Measurements from ENCODE around the gene BBS7.

BBS7 gene

DNA sequence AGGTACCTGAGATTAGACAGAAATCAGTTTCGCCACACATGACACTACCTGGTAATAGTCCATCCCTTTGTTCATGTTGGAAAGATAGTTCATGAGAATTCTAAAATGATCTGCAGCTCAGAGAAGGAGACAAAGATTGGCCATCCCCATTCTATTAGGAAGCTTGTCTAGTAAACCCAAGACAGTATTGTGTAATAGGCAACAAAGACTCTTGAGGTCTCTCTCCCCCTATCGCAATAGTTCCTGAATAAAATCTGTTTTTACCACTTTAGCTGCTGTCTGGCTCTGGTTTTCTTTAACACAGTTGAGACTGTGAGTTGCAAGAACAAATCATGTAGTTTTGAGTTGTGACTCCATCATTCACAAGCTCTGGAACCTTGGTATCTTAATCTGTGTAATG, 14.8 kb upstream of the BBS7 start:
- H3K27me3 ChIP-seq (ENCODE audit: insufficient read depth, low read length, poor library complexity, severe bottlenecking): peaks cover 3% of the 10 kb centered on the region

DNA sequence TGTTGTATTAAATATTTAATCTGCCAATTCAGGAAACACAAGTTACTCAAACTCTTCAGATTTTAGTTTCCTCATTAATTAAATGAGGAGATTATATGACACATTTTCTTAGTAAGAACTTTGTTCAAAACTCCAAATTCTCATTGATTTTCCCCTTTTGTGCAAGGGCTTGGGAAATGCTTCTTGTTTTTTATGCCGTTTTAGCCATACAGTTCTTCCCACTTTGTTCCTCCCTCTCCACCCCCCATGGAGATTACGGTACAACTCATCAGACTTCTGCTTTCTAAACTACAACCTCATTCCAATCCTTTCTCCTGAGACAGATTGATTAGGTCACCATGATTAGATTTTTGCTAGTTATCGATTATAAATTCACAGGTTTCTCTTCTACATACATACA, 10.9 kb upstream of the BBS7 start:
- no peaks in the 10 kb centered on the region for H3F3A ChIP-seq (ENCODE audit: low read depth)

More for the DNA sequence above, 14.8 kb upstream of the BBS7 start:
- Histone ChIP-seq H4K20me1 (ENCODE audit: insufficient read depth, low read length, poor library complexity, severe bottlenecking) (no peaks in the 10 kb centered on the region), H3F3A (ENCODE audit: low read depth) (no peaks in the 10 kb centered on the region), H2AFZ (ENCODE audit: low read length) (no peak overlapping the region), H3K36me3 (ENCODE audit: insufficient read depth, low read length) (no peaks in the 10 kb centered on the region), H3K9ac (ENCODE audit: low read depth, low read length, poor library complexity, severe bottlenecking) (no peak overlapping the region), H3K9me3 (ENCODE audit: insufficient read depth, low read depth, low read length) (no peaks in the 10 kb centered on the region), H3K79me2 (ENCODE audit: insufficient read depth, low read length) (no peaks in the 10 kb centered on the region), H3K4me3 (ENCODE audit: low read length, poor library complexity, severe bottlenecking) (no peak overlapping the region), H3K4me1 (ENCODE audit: insufficient read depth, low read length, poor library complexity, severe bottlenecking) (no peaks in the 10 kb centered on the region), H3K4me2 (ENCODE audit: low read depth, low read length, poor library complexity, severe bottlenecking) (no peak overlapping the region), H3K9me2 (replicated peaks; ENCODE audit: low read depth, low read length) (no peaks in the 10 kb centered on the region)
- TF ChIP-seq, protein P1, sequence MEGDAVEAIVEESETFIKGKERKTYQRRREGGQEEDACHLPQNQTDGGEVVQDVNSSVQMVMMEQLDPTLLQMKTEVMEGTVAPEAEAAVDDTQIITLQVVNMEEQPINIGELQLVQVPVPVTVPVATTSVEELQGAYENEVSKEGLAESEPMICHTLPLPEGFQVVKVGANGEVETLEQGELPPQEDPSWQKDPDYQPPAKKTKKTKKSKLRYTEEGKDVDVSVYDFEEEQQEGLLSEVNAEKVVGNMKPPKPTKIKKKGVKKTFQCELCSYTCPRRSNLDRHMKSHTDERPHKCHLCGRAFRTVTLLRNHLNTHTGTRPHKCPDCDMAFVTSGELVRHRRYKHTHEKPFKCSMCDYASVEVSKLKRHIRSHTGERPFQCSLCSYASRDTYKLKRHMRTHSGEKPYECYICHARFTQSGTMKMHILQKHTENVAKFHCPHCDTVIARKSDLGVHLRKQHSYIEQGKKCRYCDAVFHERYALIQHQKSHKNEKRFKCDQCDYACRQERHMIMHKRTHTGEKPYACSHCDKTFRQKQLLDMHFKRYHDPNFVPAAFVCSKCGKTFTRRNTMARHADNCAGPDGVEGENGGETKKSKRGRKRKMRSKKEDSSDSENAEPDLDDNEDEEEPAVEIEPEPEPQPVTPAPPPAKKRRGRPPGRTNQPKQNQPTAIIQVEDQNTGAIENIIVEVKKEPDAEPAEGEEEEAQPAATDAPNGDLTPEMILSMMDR (conservative IDR thresholded peaks at IDR 0.05; ENCODE audit: low read length): no peak
- TF ChIP-seq EZH2phosphoT487 (IDR thresholded peaks at IDR 0.05; ENCODE audit: borderline replicate concordance): no peak

DNA sequence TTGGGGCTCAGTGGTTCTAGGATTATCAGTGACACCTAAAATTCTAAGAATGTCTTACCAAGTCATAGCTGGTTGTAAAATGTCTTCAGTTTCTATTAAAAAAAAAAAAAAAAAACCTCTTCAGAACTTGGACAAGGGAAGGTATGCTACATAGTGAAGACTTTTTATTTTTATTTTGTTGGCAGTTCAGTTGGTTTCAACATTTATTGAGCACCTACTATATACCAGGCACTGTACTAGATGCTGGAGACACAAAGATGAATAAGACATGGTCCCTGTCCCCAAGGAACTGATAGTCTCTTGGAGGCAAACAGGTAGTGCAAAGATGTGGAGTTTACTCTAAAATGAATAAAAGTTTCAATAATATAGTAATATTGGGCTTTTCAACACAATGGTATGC, 8.9 kb upstream of the BBS7 start:
- Histone ChIP-seq H3K79me2 (ENCODE audit: insufficient read depth, low read length) (no peaks in the 10 kb centered on the region), H3K9me3 (ENCODE audit: insufficient read depth, low read depth, low read length) (no peaks in the 10 kb centered on the region), H4K20me1 (ENCODE audit: insufficient read depth, low read length, poor library complexity, severe bottlenecking) (no peaks in the 10 kb centered on the region), H3K9ac (ENCODE audit: low read depth, low read length, poor library complexity, severe bottlenecking) (no peak overlapping the region), H3K9me2 (replicated peaks; ENCODE audit: low read depth, low read length) (no peaks in the 10 kb centered on the region), H2AFZ (ENCODE audit: low read length) (no peak overlapping the region), H3K4me3 (ENCODE audit: low read length, poor library complexity, severe bottlenecking) (no peak overlapping the region), H3K4me2 (ENCODE audit: low read depth, low read length, poor library complexity, severe bottlenecking) (no peak overlapping the region), H3F3A (ENCODE audit: low read depth) (no peaks in the 10 kb centered on the region), H3K36me3 (ENCODE audit: insufficient read depth, low read length) (no peaks in the 10 kb centered on the region), H3K27me3 (ENCODE audit: insufficient read depth, low read length, poor library complexity, severe bottlenecking) (peaks cover 3% of the 10 kb centered on the region), H3K4me1 (ENCODE audit: insufficient read depth, low read length, poor library complexity, severe bottlenecking) (no peaks in the 10 kb centered on the region)
- no peak for TF ChIP-seq EZH2phosphoT487 (IDR thresholded peaks at IDR 0.05; ENCODE audit: borderline replicate concordance)
- TF ChIP-seq, protein P1 (conservative IDR thresholded peaks at IDR 0.05; ENCODE audit: low read length): no peak

More for the DNA sequence above, 10.9 kb upstream of the BBS7 start:
- Histone ChIP-seq H3K4me3 (ENCODE audit: low read length, poor library complexity, severe bottlenecking) (no peak overlapping the region), H3K9me2 (replicated peaks; ENCODE audit: low read depth, low read length) (no peaks in the 10 kb centered on the region), H3K36me3 (ENCODE audit: insufficient read depth, low read length) (no peaks in the 10 kb centered on the region), H3K79me2 (ENCODE audit: insufficient read depth, low read length) (no peaks in the 10 kb centered on the region), H3K4me2 (ENCODE audit: low read depth, low read length, poor library complexity, severe bottlenecking) (no peak overlapping the region), H3K4me1 (ENCODE audit: insufficient read depth, low read length, poor library complexity, severe bottlenecking) (no peaks in the 10 kb centered on the region), H3K9ac (ENCODE audit: low read depth, low read length, poor library complexity, severe bottlenecking) (no peak overlapping the region), H4K20me1 (ENCODE audit: insufficient read depth, low read length, poor library complexity, severe bottlenecking) (no peaks in the 10 kb centered on the region), H3K9me3 (ENCODE audit: insufficient read depth, low read depth, low read length) (no peaks in the 10 kb centered on the region), H2AFZ (ENCODE audit: low read length) (no peak overlapping the region), H3K27me3 (ENCODE audit: insufficient read depth, low read length, poor library complexity, severe bottlenecking) (peaks cover 3% of the 10 kb centered on the region)
- TF ChIP-seq EZH2phosphoT487 (IDR thresholded peaks at IDR 0.05; ENCODE audit: borderline replicate concordance): no peak
- TF ChIP-seq, protein P1 (conservative IDR thresholded peaks at IDR 0.05; ENCODE audit: low read length): no peak

All from Loucy (cell line).